RWPE1 (cell line): ENCODE data around the gene SPOCK1.

Experiments
- CTCF ChIA-PET: fragments of 350-600 bp; sonication (Branson Sonifier 250); formaldehyde crosslinking; extraction: SDS; loops from one replicate; lab custom pipeline; 2021; lab: Yijun Ruan, JAX
- POLR2A ChIA-PET: fragments of 400-600 bp; formaldehyde crosslinking; extraction: SDS; loops from one replicate; lab custom pipeline; 2020; ENCODE audit warnings: antibody characterized with exemption; ENCODE audit not compliant: low non-redundant PET; lab: Yijun Ruan, JAX
- DNase-seq: peaks from one replicate; pipeline ENCODE4 v3.0.0; 2012; ENCODE audit warnings: low spot score
- H3K27ac ChIP-seq: fragments of 450-650 bp; 2 replicates; pipeline ENCODE4 v1.5.1; 2017
- CTCF ChIP-seq: fragments of 450-650 bp; conservative IDR thresholded peaks from 2 replicates; pipeline ENCODE4 v1.5.1; 2017; ENCODE audit warnings: low read depth, mild to moderate bottlenecking

SPOCK1 gene

GRCh38 chr5:136999787-137000186 is 499.3 kb downstream of the SPOCK1 start:
- no peak overlapping the region for H3K27ac ChIP-seq
- CTCF ChIA-PET: no interaction called here
- POLR2A ChIA-PET: no interaction called here
- TF ChIP-seq CTCF: no peak
- no peak for DNase-seq

GRCh38 chr5:136998854-136999357 is 500.2 kb downstream of the SPOCK1 start:
- no peak for DNase-seq
- ChIA-PET CTCF (no interaction called here), POLR2A (no interaction called here)
- TF ChIP-seq CTCF: no peak
- no peak overlapping the region for H3K27ac ChIP-seq

- CTCF ChIA-PET: no interaction called here
- no peak for TF ChIP-seq CTCF
- H3K27ac ChIP-seq: no peak overlapping the region
- DNase-seq: no peak
- POLR2A ChIA-PET: no interaction called here
These were observed 505.0 kb downstream of the SPOCK1 start for GRCh38 chr5:136994154-136994553.

- ChIA-PET CTCF (no interaction called here), POLR2A (no interaction called here)
- no peak for TF ChIP-seq CTCF
- DNase-seq: no peak
- H3K27ac ChIP-seq: no peak overlapping the region
These were observed 506.2 kb downstream of the SPOCK1 start for GRCh38 chr5:136992796-136993489.

- POLR2A ChIA-PET: no interaction called here
- TF ChIP-seq CTCF: no peak
- CTCF ChIA-PET: no interaction called here
These were observed 513.2 kb downstream of the SPOCK1 start for GRCh38 chr5:136985785-136986475.

GRCh38 chr5:136984772-136985446 is 514.2 kb downstream of the SPOCK1 start:
- POLR2A ChIA-PET: no interaction called here
- no peak for TF ChIP-seq CTCF
- CTCF ChIA-PET: interaction anchor here (0.6 kb wide), 1 partner anchor 12 kb away, joined by 3 read pairs; no protein-coding TSS in a partner anchor
- H3K27ac ChIP-seq: no peak overlapping the region
- DNase-seq: no peak

More at GRCh38 chr5:136985785-136986475, 513.2 kb downstream of the SPOCK1 start:
- H3K27ac ChIP-seq: no peak overlapping the region
- DNase-seq: no peak
